LNCAP (cell line): ENCODE data around the gene DOCK7.

Source experiments
- TF ChIP-seq, protein P1 (sequence below): fragments of 450-650 bp; IDR thresholded peaks from 2 replicates; pipeline ENCODE4 v1.5.1; 2017; ENCODE audit warnings: mild to moderate bottlenecking

The DOCK7 gene

DNA sequence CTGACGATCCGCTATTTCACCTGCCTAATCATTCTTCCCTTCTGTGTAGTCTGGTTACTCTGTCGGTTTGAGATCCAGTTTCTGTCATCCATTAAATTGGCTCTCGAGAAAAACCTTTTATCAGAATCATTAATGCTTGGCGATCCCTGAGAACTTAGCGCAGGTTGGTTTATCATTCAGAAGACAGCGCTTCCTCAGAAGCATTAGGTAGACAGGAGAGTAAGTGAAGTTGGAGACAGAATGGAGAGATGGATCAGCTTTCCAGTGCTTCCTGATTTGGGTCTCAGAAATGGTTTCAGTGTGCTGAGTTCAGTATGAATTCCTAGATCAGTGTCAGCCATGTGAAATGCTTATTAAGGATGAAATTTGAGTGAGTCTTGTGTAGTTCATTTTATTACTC, 250.0 kb downstream of the DOCK7 start:
- TF ChIP-seq, protein P1, sequence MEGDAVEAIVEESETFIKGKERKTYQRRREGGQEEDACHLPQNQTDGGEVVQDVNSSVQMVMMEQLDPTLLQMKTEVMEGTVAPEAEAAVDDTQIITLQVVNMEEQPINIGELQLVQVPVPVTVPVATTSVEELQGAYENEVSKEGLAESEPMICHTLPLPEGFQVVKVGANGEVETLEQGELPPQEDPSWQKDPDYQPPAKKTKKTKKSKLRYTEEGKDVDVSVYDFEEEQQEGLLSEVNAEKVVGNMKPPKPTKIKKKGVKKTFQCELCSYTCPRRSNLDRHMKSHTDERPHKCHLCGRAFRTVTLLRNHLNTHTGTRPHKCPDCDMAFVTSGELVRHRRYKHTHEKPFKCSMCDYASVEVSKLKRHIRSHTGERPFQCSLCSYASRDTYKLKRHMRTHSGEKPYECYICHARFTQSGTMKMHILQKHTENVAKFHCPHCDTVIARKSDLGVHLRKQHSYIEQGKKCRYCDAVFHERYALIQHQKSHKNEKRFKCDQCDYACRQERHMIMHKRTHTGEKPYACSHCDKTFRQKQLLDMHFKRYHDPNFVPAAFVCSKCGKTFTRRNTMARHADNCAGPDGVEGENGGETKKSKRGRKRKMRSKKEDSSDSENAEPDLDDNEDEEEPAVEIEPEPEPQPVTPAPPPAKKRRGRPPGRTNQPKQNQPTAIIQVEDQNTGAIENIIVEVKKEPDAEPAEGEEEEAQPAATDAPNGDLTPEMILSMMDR = no peak

DNA sequence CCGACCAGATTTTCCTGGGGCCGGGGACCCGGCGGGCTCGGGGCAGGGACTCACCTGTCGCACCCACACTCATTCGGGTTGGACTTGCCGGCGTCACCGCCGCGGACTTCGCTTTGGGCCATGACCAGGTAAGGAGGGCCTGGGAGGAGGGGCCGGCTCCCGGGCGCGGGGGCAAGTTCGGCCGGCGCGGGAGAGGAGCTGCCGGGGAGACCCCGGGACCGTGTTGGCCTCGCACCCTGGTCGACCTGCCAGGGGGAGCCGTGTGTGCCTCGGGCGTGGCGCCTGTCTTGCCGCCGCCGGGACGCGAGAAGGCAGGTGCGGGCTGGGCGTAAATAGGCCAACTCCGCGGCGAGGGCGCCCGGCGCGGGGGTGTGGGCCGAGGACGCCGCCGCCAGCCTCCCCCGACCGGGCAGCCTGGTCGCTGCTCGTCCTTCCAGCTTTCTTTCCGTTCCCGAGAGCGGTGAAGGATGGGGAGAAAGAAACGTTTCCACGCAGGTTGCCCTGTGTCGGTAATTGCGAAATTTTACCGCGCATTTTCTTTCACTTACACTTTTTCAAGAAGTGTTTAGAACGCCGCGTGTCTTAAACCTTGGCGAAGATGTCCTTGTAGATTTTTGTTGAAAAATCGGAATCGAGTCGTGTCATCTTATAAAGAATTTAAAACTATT, 250.8 kb downstream of the DOCK7 start:
- TF ChIP-seq, protein P1 = no peak

DNA sequence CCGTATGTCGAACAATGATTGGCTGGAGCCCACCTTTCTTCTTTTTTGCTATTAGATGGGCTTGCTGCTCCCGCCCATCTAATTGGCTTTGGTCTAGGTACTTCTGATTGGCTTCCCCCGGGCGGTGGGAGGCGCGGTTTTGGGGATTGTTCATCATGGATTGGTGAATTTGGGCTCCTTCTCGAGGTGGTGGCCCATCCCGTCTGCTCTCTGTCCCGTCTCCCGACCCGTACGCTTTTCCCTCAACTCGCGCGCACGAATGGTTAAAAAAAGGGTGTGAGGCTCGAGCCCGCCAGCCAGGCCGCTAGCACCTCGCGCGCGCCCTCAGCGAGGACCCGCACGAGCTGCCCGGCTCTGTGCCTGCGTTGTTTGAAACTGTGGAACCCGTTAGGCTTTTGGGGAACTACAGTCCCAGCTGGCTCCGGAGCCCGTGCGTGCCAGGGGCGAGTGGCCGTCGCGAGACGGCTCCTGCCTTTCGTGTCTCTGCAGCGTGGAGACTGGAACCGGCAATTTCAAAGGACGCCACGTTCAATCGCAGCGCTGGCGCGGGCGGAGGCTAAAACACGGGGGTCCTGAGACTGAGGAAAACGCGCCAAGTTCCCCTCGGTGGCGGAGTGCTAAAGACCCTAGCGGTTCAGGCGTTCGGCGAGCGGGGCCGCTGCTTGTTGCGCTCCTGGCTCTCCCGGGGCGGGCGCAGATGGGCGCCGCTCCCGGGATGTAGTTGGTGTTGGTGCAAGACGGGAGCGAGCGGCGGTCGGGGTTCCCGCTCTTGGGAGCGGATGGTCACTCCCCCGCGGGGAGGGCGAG, 251.5 kb downstream of the DOCK7 start, which contains the start of gene USP1:
Gene USP1, plus strand, starts transcription at position 584 of the 807 bp plus-strand sequence. CDS start 2,819 bp downstream, outside the sequence.
- TF ChIP-seq, protein P1 = no peak

- TF ChIP-seq, protein P1 = no peak
These were observed 252.1 kb downstream of the DOCK7 start for GRCh38 chr1:62436039-62436465.

DNA sequence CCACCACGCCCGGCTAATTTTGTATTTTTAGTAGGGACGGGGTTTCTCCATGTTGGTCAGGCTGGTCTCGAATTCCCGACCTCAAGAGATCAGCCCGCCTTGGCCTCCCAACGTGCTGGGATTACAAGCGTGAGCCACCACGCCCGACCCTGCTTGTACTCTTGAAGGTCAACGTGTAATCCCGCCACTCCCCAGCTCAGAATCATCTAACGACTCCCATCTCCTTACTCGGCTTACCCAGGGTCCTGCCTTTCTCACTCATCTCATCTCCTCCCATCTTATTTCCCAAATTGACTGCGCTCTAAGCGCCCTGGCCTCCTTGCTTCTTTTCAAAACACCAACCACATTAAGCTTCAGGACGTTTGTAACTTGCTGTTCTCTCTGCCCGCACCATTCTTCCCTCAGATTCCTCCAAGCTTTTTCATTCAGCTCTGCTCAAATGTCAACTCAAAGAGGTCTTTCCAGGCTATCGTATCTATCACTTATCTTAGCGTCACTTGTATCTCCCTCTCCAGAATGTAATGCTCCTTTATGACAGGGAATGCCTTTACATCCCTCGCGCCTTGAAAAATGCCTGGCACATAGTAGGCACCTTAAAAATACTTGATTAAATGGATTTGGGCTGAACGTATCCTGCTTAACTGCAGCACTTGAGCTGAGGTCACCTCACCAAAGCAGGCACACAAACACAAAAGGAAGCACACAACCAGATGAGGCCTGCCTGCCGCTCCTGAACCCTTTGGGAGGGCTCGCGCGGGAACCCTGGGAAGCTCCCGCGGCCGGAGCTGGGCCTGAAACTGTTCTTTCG, 252.8 kb downstream of the DOCK7 start:
- TF ChIP-seq, protein P1 = no peak

DNA sequence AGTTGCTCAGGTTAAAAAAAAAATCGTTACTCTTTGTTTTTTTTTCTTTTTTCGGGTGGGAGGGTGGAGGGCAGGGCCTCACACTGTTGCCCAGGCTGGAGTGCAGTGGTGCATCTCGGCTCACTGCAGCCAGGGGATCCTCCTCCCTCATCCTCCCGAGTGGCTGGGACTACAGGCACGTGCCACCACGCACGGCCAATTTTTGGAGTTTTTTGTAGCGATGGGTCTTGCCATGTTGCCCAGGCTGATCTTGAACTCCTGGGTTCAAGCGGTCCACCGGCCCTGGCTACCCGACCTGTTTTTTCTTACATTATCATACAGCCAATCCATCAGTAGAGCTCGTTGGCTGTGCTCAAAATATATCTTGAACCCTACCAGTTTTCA, 253.6 kb downstream of the DOCK7 start:
- TF ChIP-seq, protein P1 = no peak

DNA sequence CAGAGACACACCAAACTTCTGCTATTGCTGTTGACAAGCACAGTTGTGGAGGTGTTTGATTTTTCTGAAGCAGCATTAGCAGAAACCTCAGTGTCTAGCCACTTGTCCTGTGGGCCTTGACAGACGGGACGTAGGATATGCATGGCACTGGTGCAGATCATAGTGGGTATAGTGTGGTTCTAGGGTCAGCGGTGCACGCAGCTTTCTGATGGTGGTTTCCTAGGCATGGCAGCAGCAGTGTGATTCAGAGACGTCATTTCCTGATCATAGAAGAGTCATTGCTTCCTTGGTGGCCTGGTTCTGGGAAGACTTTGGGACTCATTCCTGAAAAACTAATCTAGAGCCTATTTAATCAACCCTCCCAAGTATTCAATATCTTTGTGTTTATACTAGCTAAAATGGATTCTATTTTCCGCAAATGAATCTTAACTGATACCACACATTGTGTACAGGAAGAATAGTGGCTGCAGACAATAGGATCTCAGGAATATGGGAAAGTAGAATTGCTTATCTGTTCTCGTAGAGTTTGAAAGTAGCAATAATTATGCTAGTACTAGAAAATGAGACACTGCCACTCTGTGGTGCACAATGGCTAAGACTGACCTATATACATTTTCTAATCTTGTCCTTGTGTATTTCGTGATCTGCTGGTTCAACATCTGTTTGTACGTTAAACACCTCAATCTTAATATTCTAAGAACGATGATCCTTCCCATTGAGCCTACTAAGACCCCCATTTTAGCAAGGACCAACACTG, 254.1 kb downstream of the DOCK7 start:
- TF ChIP-seq, protein P1 = no peak
